ENCODE data around the gene ZNF138.

ZNF138 gene

DNA sequence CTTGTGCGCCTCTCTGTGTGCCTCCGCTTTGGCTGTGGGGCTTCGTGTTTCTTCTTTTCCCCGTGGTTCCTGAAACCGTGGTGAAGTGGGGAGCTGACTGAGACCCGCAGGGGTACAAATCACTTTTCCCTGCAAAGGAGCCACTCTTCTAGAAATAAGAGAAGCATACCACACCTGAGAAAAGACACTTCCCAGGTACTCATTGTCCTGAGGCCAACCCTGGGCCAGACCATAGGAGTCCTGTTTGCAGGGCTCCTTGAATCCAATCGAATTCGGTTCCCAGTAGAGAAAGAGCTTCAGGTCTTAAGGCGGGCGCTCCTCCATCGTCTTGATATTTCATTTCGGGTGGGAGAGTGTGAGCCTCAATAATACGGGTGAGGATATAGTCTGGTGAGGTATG is 76.4 kb downstream of the ZNF138 start:
- Histone ChIP-seq H3K23ac (ENCODE audit: low read depth, low read length, poor library complexity) (no peak overlapping the region), H2BK120ac (ENCODE audit: low read depth, low read length) (no peak overlapping the region), H3K36me3 (replicated peaks in 1 of 2; ENCODE audit: control insufficient read depth in 2 of 2, insufficient read depth in 2 of 2, low read length in 2 of 2) (no peaks in the 10 kb centered on the region), H3K79me1 (ENCODE audit: low read depth, low read length) (no peaks in the 10 kb centered on the region), H3K27me3 (ENCODE audit: control insufficient read depth in 3 of 3, insufficient read depth in 3 of 3, low read depth in 1 of 3, low read length in 3 of 3) (peaks cover 0 to 18% (median 0%) of the 10 kb centered on the region in 3 experiments), H2BK12ac (ENCODE audit: low read length) (no peak overlapping the region), H3K18ac (ENCODE audit: low read length) (no peak overlapping the region), H4K8ac (ENCODE audit: low read depth, low read length) (no peak overlapping the region), H2AK5ac (ENCODE audit: low read depth, low read length) (no peak overlapping the region), H3K14ac (ENCODE audit: low read length) (peak overlapping the region; percentile 58), H3K27ac (replicated peaks; ENCODE audit: low read length) (no peak overlapping the region), H2BK5ac (ENCODE audit: low read length) (no peak overlapping the region), H3K4me2 (ENCODE audit: insufficient read depth, low read length, poor library complexity, severe bottlenecking) (no peak overlapping the region), H3K4ac (ENCODE audit: low read length) (no peak overlapping the region), H4K91ac (ENCODE audit: low read depth, low read length, poor library complexity) (no peak overlapping the region), H3K9me3 (replicated peaks in 1 of 2; ENCODE audit: control insufficient read depth in 2 of 2, insufficient read depth in 1 of 2, low read depth in 1 of 2, low read length in 2 of 2) (peaks cover 21 to 23% of the 10 kb centered on the region in 2 donors), H2AFZ (ENCODE audit: low read length) (no peak overlapping the region), H3K4me3 (ENCODE audit: low read length in 2 of 2) (no peak overlapping the region), H3K4me1 (ENCODE audit: control insufficient read depth in 2 of 2, insufficient read depth in 1 of 2, low read depth in 1 of 2, low read length in 2 of 2) (no peaks in the 10 kb centered on the region), H3K9ac (ENCODE audit: low read depth, low read length, poor library complexity) (no peak overlapping the region), H2BK15ac (ENCODE audit: low read length) (no peak overlapping the region)
- no peak for DNase-seq (ENCODE audit: low spot score)
- WGBS, 2 donors (ENCODE audit: extremely low coverage in 2 of 2, insufficient read length in 2 of 2, insufficient replicate concordance in 1 of 2), result no CpG with 5 or more reads among the region's 13 CpGs

DNA sequence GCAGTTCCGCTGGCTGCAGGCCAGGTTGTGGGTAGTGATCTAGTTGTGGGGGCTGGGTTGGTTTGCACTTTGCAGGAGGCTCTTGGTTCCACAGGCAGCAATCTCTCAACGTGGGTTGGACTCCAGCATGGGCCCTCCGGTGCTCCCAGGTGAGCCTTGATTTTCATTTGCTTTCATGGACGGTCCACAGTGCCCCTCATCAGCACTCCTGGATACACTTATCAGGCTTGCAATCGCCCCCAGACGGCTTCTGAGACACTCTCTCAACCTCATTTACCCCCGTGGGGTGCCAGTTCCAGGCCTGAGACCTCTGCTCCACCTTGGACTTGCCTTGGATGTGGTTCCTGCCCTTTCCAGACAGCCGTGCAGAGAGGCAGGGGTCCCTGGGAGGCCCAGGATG is 77.5 kb downstream of the ZNF138 start:
- Histone ChIP-seq H3K36me3 (replicated peaks in 1 of 2; ENCODE audit: control insufficient read depth in 2 of 2, insufficient read depth in 2 of 2, low read length in 2 of 2) (no peaks in the 10 kb centered on the region), H3K9me3 (replicated peaks in 1 of 2; ENCODE audit: control insufficient read depth in 2 of 2, insufficient read depth in 1 of 2, low read depth in 1 of 2, low read length in 2 of 2) (peaks cover 21 to 22% of the 10 kb centered on the region in 2 donors), H3K27me3 (ENCODE audit: control insufficient read depth in 3 of 3, insufficient read depth in 3 of 3, low read depth in 1 of 3, low read length in 3 of 3) (peaks cover 0 to 23% (median 0%) of the 10 kb centered on the region in 3 experiments), H3K4me2 (ENCODE audit: insufficient read depth, low read length, poor library complexity, severe bottlenecking) (no peak overlapping the region), H3K27ac (replicated peaks; ENCODE audit: low read length) (no peak overlapping the region), H3K4me3 (ENCODE audit: low read length in 2 of 2) (no peak overlapping the region), H2AFZ (ENCODE audit: low read length) (no peak overlapping the region), H3K18ac (ENCODE audit: low read length) (no peak overlapping the region), H3K79me1 (ENCODE audit: low read depth, low read length) (no peaks in the 10 kb centered on the region), H4K91ac (ENCODE audit: low read depth, low read length, poor library complexity) (no peak overlapping the region), H2AK5ac (ENCODE audit: low read depth, low read length) (no peak overlapping the region), H3K23ac (ENCODE audit: low read depth, low read length, poor library complexity) (no peak overlapping the region), H2BK120ac (ENCODE audit: low read depth, low read length) (no peak overlapping the region), H3K9ac (ENCODE audit: low read depth, low read length, poor library complexity) (no peak overlapping the region), H3K4me1 (ENCODE audit: control insufficient read depth in 2 of 2, insufficient read depth in 1 of 2, low read depth in 1 of 2, low read length in 2 of 2) (peaks cover 0 to under 1% of the 10 kb centered on the region in 2 donors), H2BK12ac (ENCODE audit: low read length) (no peak overlapping the region), H4K8ac (ENCODE audit: low read depth, low read length) (no peak overlapping the region), H2BK15ac (ENCODE audit: low read length) (no peak overlapping the region), H3K14ac (ENCODE audit: low read length) (no peak overlapping the region), H3K4ac (ENCODE audit: low read length) (no peak overlapping the region), H2BK5ac (ENCODE audit: low read length) (no peak overlapping the region)
- no peak for DNase-seq (ENCODE audit: low spot score)
- WGBS, 2 donors (ENCODE audit: extremely low coverage in 2 of 2, insufficient read length in 2 of 2, insufficient replicate concordance in 1 of 2), result no CpG with 5 or more reads among the region's 8 CpGs

DNA sequence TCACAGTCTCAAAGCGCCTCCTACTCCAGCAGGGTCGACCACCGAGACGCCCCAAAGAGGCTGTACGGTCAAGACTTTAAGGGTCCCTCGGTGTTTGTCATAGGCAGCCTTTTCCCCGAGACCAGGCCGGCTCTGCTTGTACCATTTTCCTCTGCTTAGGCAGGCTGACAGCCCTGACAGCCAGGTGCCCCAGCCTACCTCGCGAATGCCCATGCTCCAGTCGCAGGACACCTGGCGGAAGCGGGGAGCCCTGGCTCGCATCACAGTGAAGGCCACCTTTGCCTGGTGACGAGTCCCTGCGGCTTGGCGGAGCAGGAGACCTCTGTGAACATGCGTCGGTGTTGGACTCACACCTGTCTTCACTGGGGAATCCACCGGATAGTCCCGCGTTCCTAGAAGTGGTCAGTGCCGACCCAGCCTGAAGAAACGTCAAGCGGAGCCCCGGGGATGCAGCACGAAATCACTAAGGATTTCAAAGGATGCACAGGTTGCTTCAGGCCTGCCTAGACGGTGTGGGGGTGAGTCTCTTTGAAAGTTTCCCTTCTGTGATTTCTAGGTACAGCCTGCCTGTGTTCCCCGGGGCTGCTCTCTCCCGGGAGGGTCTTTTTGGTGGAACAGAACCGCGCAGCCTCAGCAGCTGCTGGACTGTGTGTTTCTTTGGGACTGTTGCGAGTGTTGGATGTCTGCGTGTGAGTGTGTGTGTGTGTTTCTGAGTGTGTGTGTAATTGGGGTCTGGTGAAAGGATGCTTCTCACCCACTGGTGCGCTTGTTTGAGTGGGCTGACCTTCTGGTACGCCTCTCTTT is 78.3 kb downstream of the ZNF138 start:
- DNase-seq (ENCODE audit: low spot score), result no peak
- H2BK5ac ChIP-seq (ENCODE audit: low read length), result no peak overlapping the region
- no peak overlapping the region for H3K4ac ChIP-seq (ENCODE audit: low read length)
- H3K4me3 ChIP-seq (ENCODE audit: low read length in 2 of 2), result peak overlapping the region in 1 of 2 donors; percentile 38
- no peak overlapping the region for H2AFZ ChIP-seq (ENCODE audit: low read length)
- H4K91ac ChIP-seq (ENCODE audit: low read depth, low read length, poor library complexity), result no peak overlapping the region
- H3K14ac ChIP-seq (ENCODE audit: low read length), result no peak overlapping the region
- no peaks in the 10 kb centered on the region for H3K79me1 ChIP-seq (ENCODE audit: low read depth, low read length)
- peak overlapping the region; percentile 47 for H3K9ac ChIP-seq (ENCODE audit: low read depth, low read length, poor library complexity)
- H3K9me3 ChIP-seq (replicated peaks in 1 of 2; ENCODE audit: control insufficient read depth in 2 of 2, insufficient read depth in 1 of 2, low read depth in 1 of 2, low read length in 2 of 2), result peaks cover 21 to 22% of the 10 kb centered on the region in 2 donors
- no peak overlapping the region for H3K18ac ChIP-seq (ENCODE audit: low read length)
- no peak overlapping the region for H3K23ac ChIP-seq (ENCODE audit: low read depth, low read length, poor library complexity)
- H2BK120ac ChIP-seq (ENCODE audit: low read depth, low read length), result no peak overlapping the region
- H3K4me2 ChIP-seq (ENCODE audit: insufficient read depth, low read length, poor library complexity, severe bottlenecking), result no peak overlapping the region
- H2BK15ac ChIP-seq (ENCODE audit: low read length), result no peak overlapping the region
- no peaks in the 10 kb centered on the region for H3K36me3 ChIP-seq (replicated peaks in 1 of 2; ENCODE audit: control insufficient read depth in 2 of 2, insufficient read depth in 2 of 2, low read length in 2 of 2)
- H2AK5ac ChIP-seq (ENCODE audit: low read depth, low read length), result no peak overlapping the region
- no peak overlapping the region for H3K27ac ChIP-seq (replicated peaks; ENCODE audit: low read length)
- H3K4me1 ChIP-seq (ENCODE audit: control insufficient read depth in 2 of 2, insufficient read depth in 1 of 2, low read depth in 1 of 2, low read length in 2 of 2), result peaks cover 0 to 6% of the 10 kb centered on the region in 2 donors
- WGBS, 2 donors (ENCODE audit: extremely low coverage in 2 of 2, insufficient read length in 2 of 2, insufficient replicate concordance in 1 of 2), result no CpG with 5 or more reads among the region's 36 CpGs
- H4K8ac ChIP-seq (ENCODE audit: low read depth, low read length), result no peak overlapping the region
- H3K27me3 ChIP-seq (ENCODE audit: control insufficient read depth in 3 of 3, insufficient read depth in 3 of 3, low read depth in 1 of 3, low read length in 3 of 3), result peaks cover 0 to 25% (median 0%) of the 10 kb centered on the region in 3 experiments
- no peak overlapping the region for H2BK12ac ChIP-seq (ENCODE audit: low read length)

DNA sequence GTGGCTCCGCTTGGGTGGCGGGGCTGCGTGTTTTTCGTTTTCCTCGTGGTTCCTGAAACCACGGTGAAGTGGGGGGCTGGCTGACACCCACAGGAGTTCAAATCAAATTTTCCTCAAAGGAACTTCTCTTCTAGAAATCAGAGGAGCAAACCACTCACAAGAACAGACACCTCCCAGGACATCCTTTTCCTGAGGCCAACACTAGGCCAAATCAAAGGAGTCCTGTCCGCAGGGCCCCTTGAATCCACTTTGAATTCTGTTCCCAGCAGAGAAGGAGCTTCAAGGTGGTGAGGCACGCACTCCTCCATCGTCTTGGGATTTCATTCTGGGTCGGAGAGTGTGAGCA is 78.9 kb downstream of the ZNF138 start:
- Histone ChIP-seq H4K8ac (ENCODE audit: low read depth, low read length) (no peak overlapping the region), H2AFZ (ENCODE audit: low read length) (no peak overlapping the region), H3K4me3 (ENCODE audit: low read length in 2 of 2) (no peak overlapping the region), H3K4ac (ENCODE audit: low read length) (no peak overlapping the region), H3K79me1 (ENCODE audit: low read depth, low read length) (no peaks in the 10 kb centered on the region), H3K4me2 (ENCODE audit: insufficient read depth, low read length, poor library complexity, severe bottlenecking) (no peak overlapping the region), H2AK5ac (ENCODE audit: low read depth, low read length) (no peak overlapping the region), H3K27ac (replicated peaks; ENCODE audit: low read length) (no peak overlapping the region), H3K27me3 (ENCODE audit: control insufficient read depth in 3 of 3, insufficient read depth in 3 of 3, low read depth in 1 of 3, low read length in 3 of 3) (peaks cover 0 to 25% (median 0%) of the 10 kb centered on the region in 3 experiments), H3K14ac (ENCODE audit: low read length) (no peak overlapping the region), H3K9ac (ENCODE audit: low read depth, low read length, poor library complexity) (peak overlapping the region; percentile 47), H2BK15ac (ENCODE audit: low read length) (no peak overlapping the region), H3K4me1 (ENCODE audit: control insufficient read depth in 2 of 2, insufficient read depth in 1 of 2, low read depth in 1 of 2, low read length in 2 of 2) (peaks cover 1 to 6% of the 10 kb centered on the region in 2 donors), H2BK5ac (ENCODE audit: low read length) (no peak overlapping the region), H2BK120ac (ENCODE audit: low read depth, low read length) (no peak overlapping the region), H3K9me3 (replicated peaks in 1 of 2; ENCODE audit: control insufficient read depth in 2 of 2, insufficient read depth in 1 of 2, low read depth in 1 of 2, low read length in 2 of 2) (peaks cover 21 to 22% of the 10 kb centered on the region in 2 donors), H3K18ac (ENCODE audit: low read length) (no peak overlapping the region), H4K91ac (ENCODE audit: low read depth, low read length, poor library complexity) (no peak overlapping the region), H3K36me3 (replicated peaks in 1 of 2; ENCODE audit: control insufficient read depth in 2 of 2, insufficient read depth in 2 of 2, low read length in 2 of 2) (no peaks in the 10 kb centered on the region), H3K23ac (ENCODE audit: low read depth, low read length, poor library complexity) (no peak overlapping the region), H2BK12ac (ENCODE audit: low read length) (no peak overlapping the region)
- DNase-seq (ENCODE audit: low spot score), result no peak
- no CpG with 5 or more reads among the region's 10 CpGs for WGBS, 2 donors (ENCODE audit: extremely low coverage in 2 of 2, insufficient read length in 2 of 2, insufficient replicate concordance in 1 of 2)

Data from neuronal stem cell (in vitro differentiated cells).